ENCODE data around the gene LMNB1.

Gene LMNB1

DNA sequence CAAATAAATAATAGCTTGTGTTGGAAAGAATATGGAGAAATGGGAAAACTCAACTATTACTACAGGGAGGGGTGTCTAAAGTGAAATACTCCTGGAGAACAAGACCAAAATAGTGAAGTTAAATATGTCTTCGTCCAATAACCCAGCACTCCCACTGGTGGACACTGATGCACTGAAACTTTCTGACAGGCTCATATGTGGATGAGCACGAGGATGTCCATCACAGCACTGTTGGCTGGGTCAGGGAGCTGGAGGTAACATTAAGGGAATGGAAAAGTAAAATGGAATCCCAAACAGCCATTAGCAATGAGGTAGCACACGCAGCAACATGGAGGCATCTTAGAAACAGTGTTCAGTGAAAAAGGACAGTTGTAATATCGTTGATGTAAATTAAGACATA is 86.5 kb downstream of the LMNB1 start:
- no peaks in the 10 kb centered on the region for H3K36me3 ChIP-seq (ENCODE audit: control insufficient read depth in 1 of 2, insufficient read depth in 2 of 2, low read length in 2 of 2)
- H3K27ac ChIP-seq (ENCODE audit: low read length) = no peak overlapping the region
- H3K9me3 ChIP-seq (ENCODE audit: control insufficient read depth in 1 of 2, low read length in 2 of 2) = no peaks in the 10 kb centered on the region
- H3K27me3 ChIP-seq (ENCODE audit: low read depth, low read length) = no peaks in the 10 kb centered on the region
- no peak overlapping the region for H3K4me3 ChIP-seq (ENCODE audit: low read depth in 1 of 2, low read length in 2 of 2)
- H3K4me1 ChIP-seq (ENCODE audit: control insufficient read depth in 1 of 2, insufficient read depth in 2 of 2, low read length in 2 of 2) = peaks cover 0 to 2% of the 10 kb centered on the region in 2 donors

- no peaks in the 10 kb centered on the region for H3K36me3 ChIP-seq (ENCODE audit: control insufficient read depth in 1 of 2, insufficient read depth in 2 of 2, low read length in 2 of 2)
- no peak overlapping the region for H3K4me3 ChIP-seq (ENCODE audit: low read depth in 1 of 2, low read length in 2 of 2)
- H3K9me3 ChIP-seq (ENCODE audit: control insufficient read depth in 1 of 2, low read length in 2 of 2) = no peaks in the 10 kb centered on the region
- peaks cover 0 to 7% of the 10 kb centered on the region in 2 donors for H3K4me1 ChIP-seq (ENCODE audit: control insufficient read depth in 1 of 2, insufficient read depth in 2 of 2, low read length in 2 of 2)
- H3K27ac ChIP-seq (ENCODE audit: low read length) = no peak overlapping the region
- H3K27me3 ChIP-seq (ENCODE audit: low read depth, low read length) = no peaks in the 10 kb centered on the region
Observed at GRCh38 chr5:126864042-126864688, 87.2 kb downstream of the LMNB1 start.

GRCh38 chr5:126865299-126865698 is 88.4 kb downstream of the LMNB1 start:
- no peak overlapping the region for H3K27ac ChIP-seq (ENCODE audit: low read length)
- no peaks in the 10 kb centered on the region for H3K36me3 ChIP-seq (ENCODE audit: control insufficient read depth in 1 of 2, insufficient read depth in 2 of 2, low read length in 2 of 2)
- H3K9me3 ChIP-seq (ENCODE audit: control insufficient read depth in 1 of 2, low read length in 2 of 2) = no peaks in the 10 kb centered on the region
- H3K27me3 ChIP-seq (ENCODE audit: low read depth, low read length) = no peaks in the 10 kb centered on the region
- H3K4me1 ChIP-seq (ENCODE audit: control insufficient read depth in 1 of 2, insufficient read depth in 2 of 2, low read length in 2 of 2) = peaks cover 0 to 10% of the 10 kb centered on the region in 2 donors
- no peak overlapping the region for H3K4me3 ChIP-seq (ENCODE audit: low read depth in 1 of 2, low read length in 2 of 2)

- H3K4me1 ChIP-seq (ENCODE audit: control insufficient read depth in 1 of 2, insufficient read depth in 2 of 2, low read length in 2 of 2) = peaks cover 0 to 10% of the 10 kb centered on the region in 2 donors
- no peaks in the 10 kb centered on the region for H3K9me3 ChIP-seq (ENCODE audit: control insufficient read depth in 1 of 2, low read length in 2 of 2)
- no peaks in the 10 kb centered on the region for H3K27me3 ChIP-seq (ENCODE audit: low read depth, low read length)
- H3K27ac ChIP-seq (ENCODE audit: low read length) = no peak overlapping the region
- H3K4me3 ChIP-seq (ENCODE audit: low read depth in 1 of 2, low read length in 2 of 2) = no peak overlapping the region
- H3K36me3 ChIP-seq (ENCODE audit: control insufficient read depth in 1 of 2, insufficient read depth in 2 of 2, low read length in 2 of 2) = no peaks in the 10 kb centered on the region
Observed at GRCh38 chr5:126866851-126867636, 90.1 kb downstream of the LMNB1 start.

- no peaks in the 10 kb centered on the region for H3K36me3 ChIP-seq (ENCODE audit: control insufficient read depth in 1 of 2, insufficient read depth in 2 of 2, low read length in 2 of 2)
- peak overlapping the region in 1 of 2 donors; percentile 26 for H3K4me3 ChIP-seq (ENCODE audit: low read depth in 1 of 2, low read length in 2 of 2)
- H3K27me3 ChIP-seq (ENCODE audit: low read depth, low read length) = no peaks in the 10 kb centered on the region
- H3K9me3 ChIP-seq (ENCODE audit: control insufficient read depth in 1 of 2, low read length in 2 of 2) = no peaks in the 10 kb centered on the region
- peaks cover 0 to 10% of the 10 kb centered on the region in 2 donors for H3K4me1 ChIP-seq (ENCODE audit: control insufficient read depth in 1 of 2, insufficient read depth in 2 of 2, low read length in 2 of 2)
- H3K27ac ChIP-seq (ENCODE audit: low read length) = no peak overlapping the region
Observed at GRCh38 chr5:126868338-126869004, 91.5 kb downstream of the LMNB1 start.

- Histone ChIP-seq H3K9me3 (ENCODE audit: control insufficient read depth in 1 of 2, low read length in 2 of 2) (no peaks in the 10 kb centered on the region), H3K36me3 (ENCODE audit: control insufficient read depth in 1 of 2, insufficient read depth in 2 of 2, low read length in 2 of 2) (no peaks in the 10 kb centered on the region), H3K4me3 (ENCODE audit: low read depth in 1 of 2, low read length in 2 of 2) (peak overlapping the region in 1 of 2 donors; percentile 26), H3K27me3 (ENCODE audit: low read depth, low read length) (no peaks in the 10 kb centered on the region), H3K27ac (ENCODE audit: low read length) (no peak overlapping the region), H3K4me1 (ENCODE audit: control insufficient read depth in 1 of 2, insufficient read depth in 2 of 2, low read length in 2 of 2) (peaks cover 0 to 10% of the 10 kb centered on the region in 2 donors)
Observed at GRCh38 chr5:126869005-126869451, 92.1 kb downstream of the LMNB1 start.

DNA sequence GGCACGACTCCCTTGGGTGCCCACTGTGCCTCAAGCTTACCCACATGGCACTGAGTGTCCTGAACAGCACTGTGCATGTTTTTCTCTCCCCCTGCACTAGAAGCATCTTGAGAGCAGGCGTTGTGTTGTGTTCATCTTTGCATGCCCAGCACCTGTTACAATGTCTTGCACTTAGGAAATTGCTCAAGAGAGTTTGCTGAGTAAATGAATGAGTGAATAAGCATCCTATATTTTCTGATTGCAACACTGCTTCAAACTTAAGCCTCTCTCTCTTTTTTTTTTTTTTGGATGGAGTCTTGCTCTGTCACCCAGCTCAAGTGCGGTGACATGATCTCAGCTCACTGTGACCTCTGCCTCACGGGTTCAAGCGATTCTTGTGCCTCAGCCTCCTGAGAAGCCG is 94.5 kb downstream of the LMNB1 start:
- Histone ChIP-seq H3K27ac (ENCODE audit: low read length) (no peak overlapping the region), H3K4me3 (ENCODE audit: low read depth in 1 of 2, low read length in 2 of 2) (no peak overlapping the region), H3K36me3 (ENCODE audit: control insufficient read depth in 1 of 2, insufficient read depth in 2 of 2, low read length in 2 of 2) (no peaks in the 10 kb centered on the region), H3K27me3 (ENCODE audit: low read depth, low read length) (no peaks in the 10 kb centered on the region), H3K4me1 (ENCODE audit: control insufficient read depth in 1 of 2, insufficient read depth in 2 of 2, low read length in 2 of 2) (peaks cover 0 to 18% of the 10 kb centered on the region in 2 donors), H3K9me3 (ENCODE audit: control insufficient read depth in 1 of 2, low read length in 2 of 2) (no peaks in the 10 kb centered on the region)

GRCh38 chr5:126872561-126873354 is 95.8 kb downstream of the LMNB1 start:
- no peaks in the 10 kb centered on the region for H3K36me3 ChIP-seq (ENCODE audit: control insufficient read depth in 1 of 2, insufficient read depth in 2 of 2, low read length in 2 of 2)
- no peak overlapping the region for H3K27ac ChIP-seq (ENCODE audit: low read length)
- no peaks in the 10 kb centered on the region for H3K9me3 ChIP-seq (ENCODE audit: control insufficient read depth in 1 of 2, low read length in 2 of 2)
- H3K4me1 ChIP-seq (ENCODE audit: control insufficient read depth in 1 of 2, insufficient read depth in 2 of 2, low read length in 2 of 2) = peaks cover 0 to 22% of the 10 kb centered on the region in 2 donors
- H3K27me3 ChIP-seq (ENCODE audit: low read depth, low read length) = no peaks in the 10 kb centered on the region
- H3K4me3 ChIP-seq (ENCODE audit: low read depth in 1 of 2, low read length in 2 of 2) = no peak overlapping the region

GRCh38 chr5:126875303-126875785 is 98.4 kb downstream of the LMNB1 start:
- Histone ChIP-seq H3K4me1 (ENCODE audit: control insufficient read depth in 1 of 2, insufficient read depth in 2 of 2, low read length in 2 of 2) (peaks cover 0 to 13% of the 10 kb centered on the region in 2 donors), H3K4me3 (ENCODE audit: low read depth in 1 of 2, low read length in 2 of 2) (no peak overlapping the region), H3K9me3 (ENCODE audit: control insufficient read depth in 1 of 2, low read length in 2 of 2) (no peaks in the 10 kb centered on the region), H3K27ac (ENCODE audit: low read length) (no peak overlapping the region), H3K36me3 (ENCODE audit: control insufficient read depth in 1 of 2, insufficient read depth in 2 of 2, low read length in 2 of 2) (no peaks in the 10 kb centered on the region), H3K27me3 (ENCODE audit: low read depth, low read length) (no peaks in the 10 kb centered on the region)

GRCh38 chr5:126877602-126878001 is 100.7 kb downstream of the LMNB1 start:
- Histone ChIP-seq H3K27me3 (ENCODE audit: low read depth, low read length) (no peaks in the 10 kb centered on the region), H3K9me3 (ENCODE audit: control insufficient read depth in 1 of 2, low read length in 2 of 2) (no peaks in the 10 kb centered on the region), H3K4me3 (ENCODE audit: low read depth in 1 of 2, low read length in 2 of 2) (no peak overlapping the region), H3K27ac (ENCODE audit: low read length) (no peak overlapping the region), H3K4me1 (ENCODE audit: control insufficient read depth in 1 of 2, insufficient read depth in 2 of 2, low read length in 2 of 2) (peaks cover 0 to 13% of the 10 kb centered on the region in 2 donors), H3K36me3 (ENCODE audit: control insufficient read depth in 1 of 2, insufficient read depth in 2 of 2, low read length in 2 of 2) (no peaks in the 10 kb centered on the region)
